ENCODE results near the gene RARG.
"Not testable (repeated sequence)": the region's sequence is repeated elsewhere in the genome, so short reads cannot be mapped to it uniquely, and the experiment has no call there.

RARG gene

GRCh38 chr12:53204351-53204750, 27.7 kb downstream of the RARG start:
- no peak overlapping the region for H3K4me3 ChIP-seq (ENCODE audit: low read depth, low read length)
- no peak for TF ChIP-seq CTCF (IDR thresholded peaks at IDR 0.05; ENCODE audit: low read depth, low read length, missing control alignments)
- in situ Hi-C loops (cut with HindIII; ENCODE audit: low sequenced_read_pairs): no loop called here
- DNase-seq (ENCODE audit: low read depth): no peak

- DNase-seq (ENCODE audit: low read depth); H3K4me3 ChIP-seq (ENCODE audit: low read depth, low read length); in situ Hi-C loops (cut with HindIII; ENCODE audit: low sequenced_read_pairs): not testable (repeated sequence)
Observed at GRCh38 chr12:53202316-53202715, 29.7 kb downstream of the RARG start.

- no peak for DNase-seq (ENCODE audit: low read depth)
- in situ Hi-C loops (cut with HindIII; ENCODE audit: low sequenced_read_pairs): no loop called here
- TF ChIP-seq CTCF (IDR thresholded peaks at IDR 0.05; ENCODE audit: low read depth, low read length, missing control alignments): no peak
- H3K4me3 ChIP-seq (ENCODE audit: low read depth, low read length): no peak overlapping the region
Observed at GRCh38 chr12:53201639-53202038, 30.4 kb downstream of the RARG start.

- in situ Hi-C loops (cut with HindIII; ENCODE audit: low sequenced_read_pairs): no loop called here
- H3K4me3 ChIP-seq (ENCODE audit: low read depth, low read length): no peak overlapping the region
- DNase-seq (ENCODE audit: low read depth): no peak
- TF ChIP-seq CTCF (IDR thresholded peaks at IDR 0.05; ENCODE audit: low read depth, low read length, missing control alignments): no peak
Observed at GRCh38 chr12:53201177-53201541, 30.9 kb downstream of the RARG start.

GRCh38 chr12:53200458-53201176, 31.4 kb downstream of the RARG start:
- DNase-seq (ENCODE audit: low read depth): no peak
- no peak overlapping the region for H3K4me3 ChIP-seq (ENCODE audit: low read depth, low read length)

GRCh38 chr12:53200107-53200457, 31.9 kb downstream of the RARG start:
- TF ChIP-seq CTCF (IDR thresholded peaks at IDR 0.05; ENCODE audit: low read depth, low read length, missing control alignments): no peak
- H3K4me3 ChIP-seq (ENCODE audit: low read depth, low read length): no peak overlapping the region
- DNase-seq (ENCODE audit: low read depth): no peak
- in situ Hi-C loops (cut with HindIII; ENCODE audit: low sequenced_read_pairs): no loop called here

More at GRCh38 chr12:53200458-53201176, 31.4 kb downstream of the RARG start:
- no peak for TF ChIP-seq CTCF (IDR thresholded peaks at IDR 0.05; ENCODE audit: low read depth, low read length, missing control alignments)
- in situ Hi-C loops (cut with HindIII; ENCODE audit: low sequenced_read_pairs): no loop called here

- DNase-seq (ENCODE audit: low read depth): no peak
- in situ Hi-C loops (cut with HindIII; ENCODE audit: low sequenced_read_pairs): loop anchor here (10.0 kb wide), 1 partner anchor 125 kb away; the partner anchor contains the start of gene SPRYD3
- no peak for TF ChIP-seq CTCF (IDR thresholded peaks at IDR 0.05; ENCODE audit: low read depth, low read length, missing control alignments)
- H3K4me3 ChIP-seq (ENCODE audit: low read depth, low read length): no peak overlapping the region
Observed at GRCh38 chr12:53199700-53200099, 32.3 kb downstream of the RARG start.

Measured in astrocyte of the cerebellum (primary cell).